ENCODE results near the gene ANKS1B.

DNA sequence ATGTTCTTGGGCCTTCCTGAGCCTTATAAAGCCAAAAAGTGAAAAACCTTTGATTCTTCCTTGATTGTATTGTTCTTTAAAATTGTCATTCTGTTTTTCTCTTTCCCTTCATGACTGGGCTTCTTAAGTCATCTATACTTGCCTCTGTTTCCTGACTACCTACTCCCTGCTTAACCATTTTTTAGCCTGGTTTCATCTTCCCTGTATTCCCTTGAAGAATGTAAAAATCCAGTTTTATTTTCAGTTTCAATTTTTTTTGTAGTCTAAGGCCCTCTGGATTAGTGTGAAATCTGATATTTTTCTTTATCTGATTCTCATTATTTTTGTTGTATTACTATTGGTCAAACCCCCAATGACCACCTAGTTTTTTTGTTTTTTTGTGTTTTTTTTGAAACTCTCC is 1293.4 kb downstream of the ANKS1B start:
- TF ChIP-seq EZH2phosphoT487 (IDR thresholded peaks at IDR 0.05; ENCODE audit: borderline replicate concordance) (no peak), CTCF (conservative IDR thresholded peaks at IDR 0.05; ENCODE audit: low read length) (no peak)
